ENCODE measurements around the gene CCDC88B.

GRCh38 chr11:64388894-64389293 lies 48.9 kb downstream of the CCDC88B start:
- no peak for TF ChIP-seq RAD21 (IDR thresholded peaks at IDR 0.05)
- no peak for TF ChIP-seq GABPA (IDR thresholded peaks at IDR 0.05 in 1 of 2, conservative IDR thresholded peaks at IDR 0.05 in 1 of 2)
- TF ChIP-seq ATF3 (IDR thresholded peaks at IDR 0.05), result no peak
- no peak for TF ChIP-seq JUND (IDR thresholded peaks at IDR 0.05)
- TF ChIP-seq CTCF (IDR thresholded peaks at IDR 0.05; ENCODE audit: low read depth, low read length, missing input control), result no peak
- no peak for TF ChIP-seq YY1 (IDR thresholded peaks at IDR 0.05)
- no peak for TF ChIP-seq EGR1 (IDR thresholded peaks at IDR 0.05; ENCODE audit: low read depth in 2 of 2)
- TF ChIP-seq TAF1 (conservative IDR thresholded peaks at IDR 0.05), result no peak
- no peak for TF ChIP-seq SP1 (IDR thresholded peaks at IDR 0.05)
- TF ChIP-seq FOXA1 (IDR thresholded peaks at IDR 0.05), result no peak

Measured in liver (tissue), 3 donors.